CD14-positive monocyte (primary cell): ENCODE results near the gene C19orf38. TPM values are rescaled to one million over a fixed set of nuclear protein-coding genes. Genes with fewer than 3 reads are reported as not detected.

Source experiments
- DNase-seq, 3 donors: peaks; one replicate each; pipeline ENCODE4 v3.0.0-alpha.2; 2011 to 2022
- H2AFZ ChIP-seq: 2 replicates; pipeline ENCODE4 v1.6.0; 2012; ENCODE audit warnings: mild to moderate bottlenecking, low read depth, low read length, inconsistent platforms; ENCODE audit not compliant: insufficient read depth, poor library complexity, severe bottlenecking
- H3K27ac ChIP-seq, 2 donors: 1 replicate in 1 of 2; 2 replicates in 1 of 2; pipeline ENCODE4 v1.5.1; 2012 to 2013; ENCODE audit warnings: low read length in 2 of 2, control low read depth in 1 of 2, inconsistent platforms in 1 of 2, low read depth in 1 of 2, mild to moderate bottlenecking in 1 of 2
- H3K27me3 ChIP-seq, 2 donors: one replicate each; pipeline versions ENCODE4 v1.6.0 to v1.6.1; 2011 to 2013; ENCODE audit warnings: low read length in 2 of 2; ENCODE audit not compliant: control insufficient read depth in 2 of 2, insufficient read depth in 2 of 2
- H3K36me3 ChIP-seq, 2 donors: replicated peaks in 1 of 2; 1 replicate in 1 of 2; 2 replicates in 1 of 2; pipeline versions ENCODE4 v1.5.1 to v1.6.1; 2012 to 2013; ENCODE audit warnings: low read length in 2 of 2, control low read depth in 1 of 2, inconsistent platforms in 1 of 2, mild to moderate bottlenecking in 1 of 2; ENCODE audit not compliant: insufficient read depth in 2 of 2, control insufficient read depth in 1 of 2
- H3K4me1 ChIP-seq, 2 donors: 1 replicate in 1 of 2; 2 replicates in 1 of 2; pipeline versions ENCODE4 v1.5.1 to v1.6.1; 2012 to 2013; ENCODE audit warnings: low read length in 2 of 2, control low read depth in 1 of 2, inconsistent platforms in 1 of 2, mild to moderate bottlenecking in 1 of 2, moderate library complexity in 1 of 2; ENCODE audit not compliant: insufficient read depth in 2 of 2, control insufficient read depth in 1 of 2
- H3K4me2 ChIP-seq: replicated peaks from 2 replicates; pipeline ENCODE3; 2012; ENCODE audit warnings: low read length, moderate library complexity, mild to moderate bottlenecking; ENCODE audit not compliant: poor library complexity, severe bottlenecking; ENCODE audit errors: extremely low read depth
- H3K4me3 ChIP-seq, 3 experiments: fragments of 200-600 bp in 1 of 3; sonication (generic) in 1 of 3; replicated peaks in 1 of 3; 1 replicate in 2 of 3; 2 replicates in 1 of 3; pipeline ENCODE4 v1.5.1; 2011 to 2013; ENCODE audit warnings: low read length in 3 of 3, mild to moderate bottlenecking in 3 of 3, control low read depth in 2 of 3, low read depth in 2 of 3, inconsistent platforms in 1 of 3, moderate library complexity in 1 of 3
- H3K79me2 ChIP-seq: 2 replicates; pipeline ENCODE4 v1.6.0; 2012; ENCODE audit warnings: mild to moderate bottlenecking, control low read depth, inconsistent platforms, low read length, moderate library complexity; ENCODE audit not compliant: insufficient read depth
- H3K9ac ChIP-seq: 2 replicates; pipeline ENCODE4 v1.6.0; 2017; ENCODE audit warnings: low read length, mild to moderate bottlenecking; ENCODE audit not compliant: insufficient read depth, poor library complexity, severe bottlenecking
- H3K9me3 ChIP-seq, 2 donors: replicated peaks in 1 of 2; 1 replicate in 1 of 2; 2 replicates in 1 of 2; pipeline versions ENCODE4 v1.5.1 to v1.6.1; 2012 to 2013; ENCODE audit warnings: low read length in 2 of 2, control low read depth in 1 of 2; ENCODE audit not compliant: control insufficient read depth in 1 of 2, insufficient read depth in 1 of 2
- H4K20me1 ChIP-seq: 2 replicates; pipeline ENCODE4 v1.6.0; 2012; ENCODE audit warnings: mild to moderate bottlenecking, low read length, control low read depth, moderate library complexity; ENCODE audit not compliant: insufficient read depth
- H3K27ac Mint-ChIP-seq, 7 donors: one replicate each; pipeline ENCODE4 v1.8.0; 2020; ENCODE audit warnings: mild to moderate bottlenecking in 7 of 7, mixed read lengths in 7 of 7, moderate library complexity in 6 of 7, inconsistent platforms in 2 of 7
- H3K27me3 Mint-ChIP-seq, 3 donors: one replicate each; pipeline ENCODE4 v1.8.0; 2021 to 2022; ENCODE audit warnings: low read depth in 3 of 3, mild to moderate bottlenecking in 3 of 3, mixed read lengths in 3 of 3, moderate library complexity in 3 of 3, inconsistent platforms in 1 of 3
- H3K36me3 Mint-ChIP-seq, 2 donors: one replicate each; pipeline ENCODE4 v1.8.0; 2020; ENCODE audit warnings: mixed read lengths in 2 of 2, inconsistent platforms in 1 of 2, mild to moderate bottlenecking in 1 of 2
- H3K4me1 Mint-ChIP-seq: one replicate; pipeline ENCODE4 v1.8.0; 2020; ENCODE audit warnings: mild to moderate bottlenecking, mixed read lengths
- H3K4me3 Mint-ChIP-seq, 2 donors: one replicate each; pipeline ENCODE4 v1.8.0; 2020; ENCODE audit warnings: mild to moderate bottlenecking in 2 of 2, mixed read lengths in 2 of 2, moderate library complexity in 1 of 2
- H3K9me3 Mint-ChIP-seq, 7 donors: one replicate each; pipeline ENCODE4 v1.8.0; 2020 to 2022; ENCODE audit warnings: mixed read lengths in 7 of 7, mild to moderate bottlenecking in 6 of 7, moderate library complexity in 6 of 7, inconsistent platforms in 2 of 7
- WGBS: methylation state at CpG from one replicate; pipeline ENCODE4 v1.1.5; 2013; ENCODE audit warnings: missing lambda C conversion rate; ENCODE audit not compliant: insufficient coverage; 5-methylcytosine and 5-hydroxymethylcytosine counted together
- intact Hi-C, 2 donors: fragments of 100-400 bp; cut with micrococcal nuclease; formaldehyde crosslinking; loops; one replicate each; pipeline versions ENCODE4 v1.15.0 to v1.15.1; 2023
- polyA plus RNA-seq, 3 donors: library from polyadenylated mRNA; depleted of rRNA in 1 of 3; unstranded in 2 of 3; stranded (reverse) in 1 of 3; fragments of 300-500 nt in 2 of 3; fragments of >200 nt in 1 of 3; fragmentation: Illumina TruSeq in 2 of 3; gene quantifications; 1 replicate in 2 of 3; 2 replicates in 1 of 3; pipeline ENCODE4 v1.2.3, GENCODE V29; 2012 to 2021
- TF ChIP-seq, protein P1 (sequence below): fragments of 200-600 bp; IDR thresholded peaks from one replicate; pipeline ENCODE4 v1.8.0; 2022; ENCODE audit warnings: antibody characterized with exemption, mild to moderate bottlenecking

Gene C19orf38
- polyA plus RNA-seq, 3 donors: 134 to 174 (median 149) TPM

DNA sequence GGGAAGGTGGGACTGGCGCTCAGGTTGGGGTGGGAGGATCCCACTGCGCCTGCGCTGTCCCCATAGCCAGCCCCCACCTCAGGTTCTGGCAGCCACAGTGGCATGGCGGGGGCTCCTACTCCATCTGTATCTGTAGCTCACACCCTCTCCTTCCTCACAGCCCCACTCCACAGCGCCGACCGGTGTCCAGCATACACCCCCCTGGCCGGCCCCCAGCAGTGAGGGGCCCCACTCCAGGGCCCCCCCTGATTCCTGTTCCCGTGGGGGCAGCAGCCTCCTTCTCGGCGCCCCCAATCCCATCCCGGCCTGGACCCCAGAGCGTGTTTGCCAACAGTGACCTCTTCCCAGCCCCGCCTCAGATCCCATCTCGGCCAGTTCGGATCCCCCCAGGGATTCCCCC lies 18.2 kb upstream of the C19orf38 start:
- H3K9ac ChIP-seq: no peak overlapping the region
- H3K36me3 ChIP-seq: peaks cover 75 to 92% of the 10 kb centered on the region in 2 donors
- Mint-ChIP-seq H3K27ac (peak overlapping the region in 3 of 7 donors; percentile 36 to 65 (median 58)), H3K4me1 (peaks cover 3% of the 10 kb centered on the region), H3K4me3 (no peak overlapping the region), H3K9me3 (no peaks in the 10 kb centered on the region), H3K27me3 (peaks cover 0 to 2% (median 0%) of the 10 kb centered on the region in 3 donors), H3K36me3 (peaks cover 54 to 83% of the 10 kb centered on the region in 2 donors)
- 97% methylated on average over 15 of the region's 16 CpGs for WGBS
- H3K4me3 ChIP-seq: no peak overlapping the region
- H2AFZ ChIP-seq: no peak overlapping the region
- intact Hi-C loops: no loop called here
- TF ChIP-seq, protein P1, sequence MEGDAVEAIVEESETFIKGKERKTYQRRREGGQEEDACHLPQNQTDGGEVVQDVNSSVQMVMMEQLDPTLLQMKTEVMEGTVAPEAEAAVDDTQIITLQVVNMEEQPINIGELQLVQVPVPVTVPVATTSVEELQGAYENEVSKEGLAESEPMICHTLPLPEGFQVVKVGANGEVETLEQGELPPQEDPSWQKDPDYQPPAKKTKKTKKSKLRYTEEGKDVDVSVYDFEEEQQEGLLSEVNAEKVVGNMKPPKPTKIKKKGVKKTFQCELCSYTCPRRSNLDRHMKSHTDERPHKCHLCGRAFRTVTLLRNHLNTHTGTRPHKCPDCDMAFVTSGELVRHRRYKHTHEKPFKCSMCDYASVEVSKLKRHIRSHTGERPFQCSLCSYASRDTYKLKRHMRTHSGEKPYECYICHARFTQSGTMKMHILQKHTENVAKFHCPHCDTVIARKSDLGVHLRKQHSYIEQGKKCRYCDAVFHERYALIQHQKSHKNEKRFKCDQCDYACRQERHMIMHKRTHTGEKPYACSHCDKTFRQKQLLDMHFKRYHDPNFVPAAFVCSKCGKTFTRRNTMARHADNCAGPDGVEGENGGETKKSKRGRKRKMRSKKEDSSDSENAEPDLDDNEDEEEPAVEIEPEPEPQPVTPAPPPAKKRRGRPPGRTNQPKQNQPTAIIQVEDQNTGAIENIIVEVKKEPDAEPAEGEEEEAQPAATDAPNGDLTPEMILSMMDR: no peak
- peaks cover 32% of the 10 kb centered on the region for H4K20me1 ChIP-seq
- no peak overlapping the region for H3K4me2 ChIP-seq
- no peaks in the 10 kb centered on the region for H3K79me2 ChIP-seq
- H3K4me1 ChIP-seq: peaks cover 0 to 1% of the 10 kb centered on the region in 2 donors
- no peaks in the 10 kb centered on the region for H3K27me3 ChIP-seq
- peak overlapping the region in 1 of 2 donors; percentile 48 for H3K27ac ChIP-seq
- no peak for DNase-seq
- no peaks in the 10 kb centered on the region for H3K9me3 ChIP-seq

DNA sequence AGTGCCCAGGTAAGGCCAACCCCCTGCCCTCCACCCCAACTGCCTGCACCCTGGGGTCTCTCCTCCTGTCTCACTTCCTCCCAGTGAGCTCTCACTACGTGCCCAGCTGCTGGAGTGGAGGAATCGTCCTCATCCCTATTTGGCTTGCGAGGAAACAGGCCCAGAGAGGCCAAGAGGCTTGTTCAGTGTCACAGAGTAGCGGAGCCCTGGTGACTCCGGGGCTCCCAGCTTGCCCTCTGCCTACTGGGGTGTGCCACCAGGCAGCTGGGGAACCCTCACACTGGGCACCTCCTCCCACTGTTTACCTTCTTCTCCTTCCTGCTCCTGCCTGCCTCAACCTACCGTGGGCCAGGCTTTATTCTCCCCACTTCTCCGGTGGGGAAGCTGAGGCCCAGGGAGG lies 17.8 kb upstream of the C19orf38 start:
- peaks cover 3% of the 10 kb centered on the region for H3K4me1 Mint-ChIP-seq
- peaks cover 73 to 88% of the 10 kb centered on the region in 2 donors for H3K36me3 ChIP-seq
- H3K27me3 ChIP-seq: no peaks in the 10 kb centered on the region
- H3K4me1 ChIP-seq: peaks cover 4 to 5% of the 10 kb centered on the region in 2 donors
- H3K27ac Mint-ChIP-seq: peak overlapping the region in 3 of 7 donors; percentile 36 to 65 (median 58)
- intact Hi-C loops: no loop called here
- no peak overlapping the region for H3K4me3 ChIP-seq
- 82% methylated on average over 6 of the region's 7 CpGs for WGBS
- no peaks in the 10 kb centered on the region for H3K9me3 Mint-ChIP-seq
- peaks cover 50 to 79% of the 10 kb centered on the region in 2 donors for H3K36me3 Mint-ChIP-seq
- TF ChIP-seq, protein P1: no peak
- peaks cover 36% of the 10 kb centered on the region for H4K20me1 ChIP-seq
- no peak overlapping the region for H3K4me3 Mint-ChIP-seq
- peaks cover 0 to 2% (median 0%) of the 10 kb centered on the region in 3 donors for H3K27me3 Mint-ChIP-seq
- no peaks in the 10 kb centered on the region for H3K79me2 ChIP-seq
- H3K9me3 ChIP-seq: no peaks in the 10 kb centered on the region
- no peak overlapping the region for H3K9ac ChIP-seq
- DNase-seq: no peak
- no peak overlapping the region for H3K4me2 ChIP-seq
- no peak overlapping the region for H2AFZ ChIP-seq
- H3K27ac ChIP-seq: peak overlapping the region in 1 of 2 donors; percentile 48
